GM19043 (cell line): ENCODE data around the gene NPIPB2.
"Not testable (repeated sequence)": the region's sequence is repeated elsewhere in the genome, so short reads cannot be mapped to it uniquely, and the experiment has no call there.

Experiments
- ATAC-seq: cut with Tn5 transposase; IDR thresholded peaks from one replicate; pipeline ENCODE4 v1.9.1; 2021; ENCODE audit warnings: low read depth; ENCODE audit not compliant: unreplicated experiment

NPIPB2 gene

GRCh38 chr16:11941945-11942344 is at the start of gene NPIPB2:
Gene NPIPB2 (minus strand): TSS chr16:11942045. CDS start chr16:11942045, 0 bp downstream.
- not testable (repeated sequence) for ATAC-seq

DNA sequence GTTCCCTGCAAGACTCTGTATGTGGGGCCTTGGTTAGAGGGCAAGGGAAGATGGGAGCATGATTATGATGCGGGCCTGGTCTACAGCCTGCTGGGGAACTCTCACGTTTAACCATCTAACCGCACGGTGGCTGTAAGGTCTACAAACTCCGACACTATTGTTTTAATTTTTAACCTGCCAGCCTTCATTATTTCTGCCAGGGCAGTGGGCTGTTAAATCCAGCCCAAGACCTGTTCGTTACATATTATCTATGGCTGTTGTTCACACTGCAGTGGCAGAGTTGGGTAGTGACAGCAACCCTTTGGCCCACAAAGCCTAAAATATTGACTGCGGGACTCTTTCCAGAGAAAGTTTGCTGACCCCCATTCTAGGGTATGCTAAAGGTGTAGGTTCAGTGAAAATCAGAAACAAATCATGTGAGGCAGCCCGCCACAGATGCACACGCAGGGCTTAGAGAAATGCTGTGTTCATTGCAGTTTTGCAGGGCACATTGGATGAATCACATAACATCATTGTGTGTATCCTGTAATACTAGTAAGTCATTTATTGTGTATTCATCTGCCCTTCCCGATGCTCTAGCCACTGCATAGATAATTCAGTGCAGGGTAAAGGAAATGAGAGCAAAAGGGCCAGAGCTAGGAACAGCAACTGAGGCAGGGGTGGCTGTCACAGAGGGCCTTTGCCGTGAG is 49.0 kb upstream of the NPIPB2 start:
- peak; percentile 48 for ATAC-seq

- no peak for ATAC-seq
These were observed 46.6 kb upstream of the NPIPB2 start for GRCh38 chr16:11988258-11988978.

- ATAC-seq, result no peak
These were observed 44.7 kb upstream of the NPIPB2 start for GRCh38 chr16:11986521-11987057.

GRCh38 chr16:11985250-11985649 is 43.4 kb upstream of the NPIPB2 start:
- no peak for ATAC-seq

GRCh38 chr16:11980136-11980844 is 38.4 kb upstream of the NPIPB2 start:
- ATAC-seq, result no peak

- ATAC-seq, result no peak
These were observed 37.3 kb upstream of the NPIPB2 start for GRCh38 chr16:11979013-11979672.

DNA sequence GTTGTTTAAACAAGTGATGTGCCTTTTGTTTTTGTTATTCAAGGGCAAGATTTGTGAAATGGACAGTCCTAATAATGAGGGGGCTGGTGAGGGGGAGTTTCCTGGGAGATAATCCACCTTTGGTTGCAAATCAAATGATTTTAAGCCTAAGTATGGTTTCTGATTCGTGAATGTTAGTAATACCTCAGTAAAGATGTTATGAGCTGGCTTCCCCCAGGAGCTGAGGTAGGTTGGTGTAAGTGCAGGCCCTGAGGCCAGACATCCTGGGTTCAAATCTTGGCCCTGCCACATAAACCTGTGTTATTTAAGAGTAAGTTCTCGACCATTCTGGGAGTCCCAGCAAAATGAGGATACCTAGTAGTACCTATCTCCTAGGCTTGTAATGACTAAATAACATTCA is 36.2 kb upstream of the NPIPB2 start:
- no peak for ATAC-seq

- no peak for ATAC-seq
These were observed 35.7 kb upstream of the NPIPB2 start for GRCh38 chr16:11977376-11978041.

DNA sequence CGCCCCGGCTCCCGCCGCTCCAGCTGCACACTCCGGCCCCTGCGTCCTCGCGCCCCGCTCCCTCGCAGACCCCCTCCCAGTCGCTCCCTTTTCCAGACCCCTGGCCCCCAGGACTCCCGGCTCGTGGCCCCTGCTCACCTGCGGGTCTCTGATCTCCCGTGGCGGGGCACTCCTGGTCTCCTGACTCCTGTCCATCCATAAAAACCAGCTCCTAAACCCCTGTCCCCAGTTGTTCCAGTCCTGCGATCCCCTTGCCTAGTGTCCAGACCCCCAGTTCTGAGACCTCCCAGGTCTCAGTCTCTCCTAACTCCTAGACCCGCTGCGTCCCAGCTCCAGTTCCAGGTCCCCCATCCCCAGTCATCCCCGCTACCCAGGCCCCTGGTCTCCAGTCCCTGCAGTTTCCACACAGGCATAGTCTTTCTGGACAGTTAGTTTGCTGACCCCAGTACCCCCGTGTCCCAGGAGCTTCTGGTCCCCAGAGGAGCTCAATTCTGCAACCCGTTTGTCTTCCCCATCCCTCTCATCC is 35.1 kb upstream of the NPIPB2 start:
- ATAC-seq, result no peak

- ATAC-seq, result no peak
These were observed 31.2 kb upstream of the NPIPB2 start for GRCh38 chr16:11973070-11973469.

GRCh38 chr16:11972128-11972527 is 30.3 kb upstream of the NPIPB2 start:
- no peak for ATAC-seq

GRCh38 chr16:11970292-11970691 is 28.4 kb upstream of the NPIPB2 start:
- ATAC-seq, result not testable (repeated sequence)

- ATAC-seq, result no peak
These were observed 26.7 kb upstream of the NPIPB2 start for GRCh38 chr16:11968577-11968976.

DNA sequence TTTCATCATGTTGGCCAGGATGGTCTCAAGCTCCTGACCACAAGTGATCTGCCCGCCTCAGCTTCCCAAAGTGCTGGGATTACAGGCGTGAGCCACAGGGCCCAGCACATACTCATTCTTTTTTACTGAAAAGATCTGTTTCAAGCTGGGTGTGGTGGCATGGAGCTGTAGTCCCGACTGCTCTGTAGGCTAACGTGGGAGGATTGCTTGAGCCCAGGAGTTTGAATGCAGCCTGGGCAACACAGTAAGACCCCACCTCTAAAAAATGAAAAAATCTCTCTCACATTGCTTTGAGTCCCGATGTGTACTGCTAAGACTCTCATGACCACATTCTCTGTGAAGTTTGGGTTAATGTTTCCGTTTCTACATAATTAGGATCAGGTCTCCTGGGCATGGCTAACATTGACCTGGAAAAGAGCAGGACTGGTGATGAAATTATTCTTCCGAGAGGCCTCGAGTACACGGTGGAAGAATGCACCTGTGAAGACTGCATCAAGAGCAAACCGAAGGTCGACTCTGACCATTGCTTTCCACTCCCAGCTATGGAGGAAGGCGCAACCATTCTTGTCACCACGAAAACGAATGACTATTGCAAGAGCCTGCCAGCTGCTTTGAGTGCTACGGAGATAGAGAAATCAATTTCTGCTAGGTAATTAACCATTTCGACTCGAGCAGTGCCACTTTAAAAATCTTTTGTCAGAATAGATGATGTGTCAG is 25.5 kb upstream of the NPIPB2 start:
- ATAC-seq, result no peak

DNA sequence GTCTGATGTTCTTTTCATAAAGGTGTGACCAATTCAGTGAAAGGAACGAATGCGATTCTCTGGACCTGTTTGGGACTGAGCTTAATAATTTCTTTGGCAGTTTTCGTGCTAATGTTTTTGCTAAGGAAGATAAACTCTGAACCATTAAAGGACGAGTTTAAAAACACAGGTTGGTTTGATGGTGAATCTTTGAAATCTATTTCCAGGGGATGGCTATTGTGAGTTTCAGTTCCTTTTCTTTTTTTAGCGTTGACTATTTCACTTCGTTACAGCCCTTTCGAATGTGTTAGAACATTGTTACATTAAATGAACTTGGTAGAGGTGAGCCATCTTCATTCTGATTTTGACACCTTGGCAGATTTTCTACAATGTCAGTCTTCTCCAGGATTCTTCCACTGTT is 24.3 kb upstream of the NPIPB2 start:
- ATAC-seq, result no peak

DNA sequence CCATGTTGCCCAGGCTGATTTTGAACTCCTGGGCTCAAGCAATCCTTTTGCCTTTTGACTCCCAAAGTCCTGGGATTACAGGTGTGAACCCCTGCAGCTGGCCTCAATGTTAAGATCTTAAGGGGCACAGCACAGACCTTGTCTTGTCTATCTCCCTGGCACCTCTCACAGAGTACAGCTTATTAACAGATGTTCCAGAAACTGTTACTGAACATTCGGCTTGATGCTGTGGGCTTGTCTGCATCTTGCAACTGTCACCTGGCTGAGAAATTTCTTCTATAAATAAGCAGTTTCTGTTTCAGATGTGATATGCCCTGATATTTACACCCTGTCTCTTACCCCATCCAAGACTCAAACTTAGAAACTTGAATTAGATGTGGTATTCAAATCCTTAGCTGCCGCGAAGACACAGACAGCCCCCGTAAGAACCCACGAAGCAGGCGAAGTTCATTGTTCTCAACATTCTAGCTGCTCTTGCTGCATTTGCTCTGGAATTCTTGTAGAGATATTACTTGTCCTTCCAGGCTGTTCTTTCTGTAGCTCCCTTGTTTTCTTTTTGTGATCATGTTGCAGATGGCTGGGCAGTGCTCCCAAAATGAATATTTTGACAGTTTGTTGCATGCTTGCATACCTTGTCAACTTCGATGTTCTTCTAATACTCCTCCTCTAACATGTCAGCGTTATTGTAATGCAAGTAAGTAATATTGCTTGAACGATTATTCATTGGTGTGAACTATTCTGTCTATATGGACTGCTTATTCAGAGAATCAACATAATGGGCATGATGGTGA is 23.1 kb upstream of the NPIPB2 start, which contains the start of gene TNFRSF17:
TNFRSF17 (plus strand) TSS at position 450 of the 791 bp plus-strand sequence; CDS start at position 565, 115 bp downstream.
- peak; percentile 70 for ATAC-seq

DNA sequence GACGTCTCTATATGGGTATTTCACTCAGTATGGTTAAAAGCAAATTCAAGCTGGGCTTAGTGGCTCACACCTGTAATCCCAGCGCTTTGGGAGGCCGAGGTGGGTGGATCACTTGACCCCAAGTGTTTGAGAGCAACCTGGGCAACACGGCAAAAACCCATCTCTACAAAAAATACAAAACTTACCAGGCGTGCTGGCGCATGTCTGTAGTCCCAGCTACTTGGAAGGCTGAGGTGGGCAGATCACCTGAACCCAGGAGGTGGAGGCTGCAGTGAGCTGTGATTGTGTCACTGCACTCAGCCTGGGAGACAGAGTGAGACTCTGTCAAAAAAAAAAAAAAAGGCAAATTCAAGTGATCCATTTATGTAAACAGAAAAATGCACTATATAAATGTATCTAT is 21.9 kb upstream of the NPIPB2 start:
- ATAC-seq, result no peak
